ENCODE data around the gene SYTL4.

SYTL4 gene

DNA sequence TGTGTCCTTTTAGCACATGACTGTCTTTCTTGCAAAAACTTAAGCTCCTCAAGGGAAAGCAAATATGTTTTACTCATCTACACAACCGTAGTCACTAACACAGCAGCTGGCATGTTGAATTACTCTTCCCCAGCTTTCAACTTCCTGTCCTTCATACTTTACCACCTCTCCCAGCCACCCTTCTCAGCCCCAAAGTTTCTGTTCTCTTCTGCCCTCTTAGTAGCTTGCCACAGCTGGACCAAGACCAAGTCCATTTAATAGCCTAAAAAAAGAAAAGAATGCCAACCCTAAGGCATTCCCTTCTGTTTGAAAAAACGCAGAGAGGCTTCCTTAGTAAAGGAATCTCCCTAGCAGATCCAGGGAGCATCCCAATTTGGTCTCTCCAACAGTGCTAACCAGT is 51.2 kb downstream of the SYTL4 start:
- WGBS, 2 donors (ENCODE audit: extremely low coverage in 2 of 2, insufficient read length in 2 of 2, insufficient replicate concordance in 1 of 2): no CpG with 5 or more reads among the region's 2 CpGs

DNA sequence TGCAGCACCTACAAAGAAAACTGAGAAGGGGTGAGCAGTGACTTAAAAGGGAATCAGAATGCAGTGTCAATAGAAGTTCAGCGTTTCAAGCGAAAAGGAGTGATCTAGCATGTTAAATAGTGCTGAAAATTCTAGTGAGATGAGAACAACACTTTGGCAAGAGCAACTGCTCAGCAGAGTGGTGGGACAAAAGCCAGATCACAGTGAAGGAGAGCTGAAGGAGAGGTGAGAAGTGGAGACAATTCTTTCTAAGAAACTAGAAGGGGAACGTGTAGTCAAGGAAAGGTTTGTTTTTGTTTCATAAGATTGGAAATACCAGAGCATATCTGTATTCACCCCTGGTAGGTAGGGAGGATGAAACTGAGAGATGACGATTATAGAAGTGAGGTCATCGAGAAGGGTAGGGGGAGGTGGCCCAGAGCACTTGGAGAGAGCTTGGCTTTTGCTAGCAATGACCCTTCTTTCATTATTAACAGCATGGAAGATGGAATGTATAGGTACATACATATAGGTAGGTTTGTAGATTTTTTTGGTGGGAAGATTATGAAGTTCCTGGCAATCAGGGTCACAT is 54.2 kb downstream of the SYTL4 start:
- Histone ChIP-seq H3K4me1 (ENCODE audit: control insufficient read depth in 2 of 2, insufficient read depth in 1 of 2, low read depth in 1 of 2, low read length in 2 of 2) (no peaks in the 10 kb centered on the region), H2BK120ac (ENCODE audit: low read depth, low read length) (no peak overlapping the region), H2AFZ (ENCODE audit: low read length) (no peak overlapping the region), H3K18ac (ENCODE audit: low read length) (no peak overlapping the region), H3K36me3 (replicated peaks in 1 of 2; ENCODE audit: control insufficient read depth in 2 of 2, insufficient read depth in 2 of 2, low read length in 2 of 2) (no peaks in the 10 kb centered on the region), H3K14ac (ENCODE audit: low read length) (no peak overlapping the region), H3K4ac (ENCODE audit: low read length) (no peak overlapping the region), H3K27me3 (ENCODE audit: control insufficient read depth in 3 of 3, insufficient read depth in 3 of 3, low read depth in 1 of 3, low read length in 3 of 3) (peaks cover 0 to 5% (median 0%) of the 10 kb centered on the region in 3 experiments), H4K8ac (ENCODE audit: low read depth, low read length) (no peak overlapping the region), H3K4me2 (ENCODE audit: insufficient read depth, low read length, poor library complexity, severe bottlenecking) (no peak overlapping the region), H3K23ac (ENCODE audit: low read depth, low read length, poor library complexity) (no peak overlapping the region), H2BK15ac (ENCODE audit: low read length) (no peak overlapping the region), H2BK5ac (ENCODE audit: low read length) (no peak overlapping the region), H4K91ac (ENCODE audit: low read depth, low read length, poor library complexity) (no peak overlapping the region), H3K79me1 (ENCODE audit: low read depth, low read length) (no peaks in the 10 kb centered on the region), H2AK5ac (ENCODE audit: low read depth, low read length) (no peak overlapping the region), H3K4me3 (ENCODE audit: low read length in 2 of 2) (no peak overlapping the region), H3K9me3 (replicated peaks in 1 of 2; ENCODE audit: control insufficient read depth in 2 of 2, insufficient read depth in 1 of 2, low read depth in 1 of 2, low read length in 2 of 2) (no peaks in the 10 kb centered on the region), H3K9ac (ENCODE audit: low read depth, low read length, poor library complexity) (no peak overlapping the region), H2BK12ac (ENCODE audit: low read length) (no peak overlapping the region), H3K27ac (replicated peaks; ENCODE audit: low read length) (no peak overlapping the region)
- DNase-seq (ENCODE audit: low spot score): no peak
- WGBS, 2 donors (ENCODE audit: extremely low coverage in 2 of 2, insufficient read length in 2 of 2, insufficient replicate concordance in 1 of 2): no CpG with 5 or more reads among the region's 5 CpGs

More for the DNA sequence above, 51.2 kb downstream of the SYTL4 start:
- Histone ChIP-seq H3K9me3 (replicated peaks in 1 of 2; ENCODE audit: control insufficient read depth in 2 of 2, insufficient read depth in 1 of 2, low read depth in 1 of 2, low read length in 2 of 2) (no peaks in the 10 kb centered on the region), H3K23ac (ENCODE audit: low read depth, low read length, poor library complexity) (no peak overlapping the region), H2AFZ (ENCODE audit: low read length) (no peak overlapping the region), H3K14ac (ENCODE audit: low read length) (no peak overlapping the region), H3K4me2 (ENCODE audit: insufficient read depth, low read length, poor library complexity, severe bottlenecking) (no peak overlapping the region), H2BK15ac (ENCODE audit: low read length) (no peak overlapping the region), H4K8ac (ENCODE audit: low read depth, low read length) (no peak overlapping the region), H3K79me1 (ENCODE audit: low read depth, low read length) (no peaks in the 10 kb centered on the region), H3K9ac (ENCODE audit: low read depth, low read length, poor library complexity) (no peak overlapping the region), H3K4me3 (ENCODE audit: low read length in 2 of 2) (no peak overlapping the region), H3K4ac (ENCODE audit: low read length) (no peak overlapping the region), H3K18ac (ENCODE audit: low read length) (no peak overlapping the region), H4K91ac (ENCODE audit: low read depth, low read length, poor library complexity) (no peak overlapping the region), H2AK5ac (ENCODE audit: low read depth, low read length) (no peak overlapping the region), H3K27ac (replicated peaks; ENCODE audit: low read length) (no peak overlapping the region), H2BK120ac (ENCODE audit: low read depth, low read length) (no peak overlapping the region), H3K27me3 (ENCODE audit: control insufficient read depth in 3 of 3, insufficient read depth in 3 of 3, low read depth in 1 of 3, low read length in 3 of 3) (peaks cover 0 to 5% (median 0%) of the 10 kb centered on the region in 3 experiments), H3K4me1 (ENCODE audit: control insufficient read depth in 2 of 2, insufficient read depth in 1 of 2, low read depth in 1 of 2, low read length in 2 of 2) (no peaks in the 10 kb centered on the region), H2BK12ac (ENCODE audit: low read length) (no peak overlapping the region), H2BK5ac (ENCODE audit: low read length) (no peak overlapping the region), H3K36me3 (replicated peaks in 1 of 2; ENCODE audit: control insufficient read depth in 2 of 2, insufficient read depth in 2 of 2, low read length in 2 of 2) (no peaks in the 10 kb centered on the region)
- DNase-seq (ENCODE audit: low spot score): no peak

DNA sequence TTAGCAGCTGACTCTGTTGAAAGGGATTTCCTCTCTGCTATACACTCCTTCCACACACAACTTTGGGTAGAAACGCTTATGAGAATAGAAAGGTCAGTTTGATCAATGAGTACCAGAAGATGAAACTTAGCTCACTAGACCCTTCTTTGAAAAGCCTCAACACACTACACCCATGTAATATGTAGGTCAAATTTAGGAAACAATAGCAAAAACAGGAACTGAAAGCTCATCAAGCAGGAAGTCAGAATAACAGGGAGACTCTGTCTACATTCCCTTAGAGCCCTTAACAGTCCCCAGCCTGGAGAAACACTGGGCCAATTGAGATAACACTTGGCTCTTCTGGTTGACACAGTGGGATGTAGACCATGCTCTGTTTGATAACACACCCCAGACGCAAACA is 57.2 kb downstream of the SYTL4 start:
- Histone ChIP-seq H4K8ac (ENCODE audit: low read depth, low read length) (no peak overlapping the region), H3K4me1 (ENCODE audit: control insufficient read depth in 2 of 2, insufficient read depth in 1 of 2, low read depth in 1 of 2, low read length in 2 of 2) (no peaks in the 10 kb centered on the region), H2AK5ac (ENCODE audit: low read depth, low read length) (no peak overlapping the region), H2BK12ac (ENCODE audit: low read length) (no peak overlapping the region), H3K27me3 (ENCODE audit: control insufficient read depth in 3 of 3, insufficient read depth in 3 of 3, low read depth in 1 of 3, low read length in 3 of 3) (peaks cover 0 to 3% (median 0%) of the 10 kb centered on the region in 3 experiments), H3K79me1 (ENCODE audit: low read depth, low read length) (no peaks in the 10 kb centered on the region), H3K4me2 (ENCODE audit: insufficient read depth, low read length, poor library complexity, severe bottlenecking) (no peak overlapping the region), H3K14ac (ENCODE audit: low read length) (no peak overlapping the region), H3K23ac (ENCODE audit: low read depth, low read length, poor library complexity) (no peak overlapping the region), H2AFZ (ENCODE audit: low read length) (no peak overlapping the region), H3K9me3 (replicated peaks in 1 of 2; ENCODE audit: control insufficient read depth in 2 of 2, insufficient read depth in 1 of 2, low read depth in 1 of 2, low read length in 2 of 2) (no peaks in the 10 kb centered on the region), H3K4ac (ENCODE audit: low read length) (no peak overlapping the region), H3K27ac (replicated peaks; ENCODE audit: low read length) (no peak overlapping the region), H3K9ac (ENCODE audit: low read depth, low read length, poor library complexity) (no peak overlapping the region), H2BK5ac (ENCODE audit: low read length) (no peak overlapping the region), H2BK120ac (ENCODE audit: low read depth, low read length) (no peak overlapping the region), H4K91ac (ENCODE audit: low read depth, low read length, poor library complexity) (no peak overlapping the region), H2BK15ac (ENCODE audit: low read length) (no peak overlapping the region), H3K18ac (ENCODE audit: low read length) (no peak overlapping the region), H3K4me3 (ENCODE audit: low read length in 2 of 2) (no peak overlapping the region), H3K36me3 (replicated peaks in 1 of 2; ENCODE audit: control insufficient read depth in 2 of 2, insufficient read depth in 2 of 2, low read length in 2 of 2) (no peaks in the 10 kb centered on the region)
- WGBS, 2 donors (ENCODE audit: extremely low coverage in 2 of 2, insufficient read length in 2 of 2, insufficient replicate concordance in 1 of 2): no CpG with 5 or more reads among the region's 2 CpGs
- DNase-seq (ENCODE audit: low spot score): no peak

DNA sequence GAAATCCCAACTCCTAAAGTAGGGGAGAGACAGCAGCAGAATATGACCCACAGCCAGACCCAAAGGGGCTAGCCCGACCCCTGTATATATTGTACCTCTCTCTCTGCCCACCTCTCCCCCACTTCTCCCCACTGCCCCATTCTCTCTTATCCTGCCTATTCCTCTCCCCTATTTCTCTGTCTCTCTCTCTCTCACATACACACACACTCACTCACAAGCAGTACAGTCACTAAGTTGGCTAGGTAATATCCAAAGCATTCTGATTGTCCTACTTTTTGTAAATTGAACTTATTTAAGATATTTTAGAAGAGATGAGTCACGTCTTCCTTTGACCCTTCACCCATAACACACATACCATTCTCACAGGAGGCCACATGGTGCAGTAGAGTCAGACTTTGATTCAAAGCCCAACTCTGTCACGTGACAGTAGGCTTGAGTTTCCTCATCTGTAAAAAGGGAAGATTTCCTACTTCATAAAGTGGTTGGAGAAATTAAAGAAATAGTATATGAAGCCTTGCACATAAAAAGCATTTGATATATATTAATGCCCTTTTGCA is 58.4 kb downstream of the SYTL4 start:
- Histone ChIP-seq H2AFZ (ENCODE audit: low read length) (no peak overlapping the region), H3K27ac (replicated peaks; ENCODE audit: low read length) (no peak overlapping the region), H3K36me3 (replicated peaks in 1 of 2; ENCODE audit: control insufficient read depth in 2 of 2, insufficient read depth in 2 of 2, low read length in 2 of 2) (no peaks in the 10 kb centered on the region), H3K4me2 (ENCODE audit: insufficient read depth, low read length, poor library complexity, severe bottlenecking) (no peak overlapping the region), H3K23ac (ENCODE audit: low read depth, low read length, poor library complexity) (no peak overlapping the region), H3K4ac (ENCODE audit: low read length) (no peak overlapping the region), H3K14ac (ENCODE audit: low read length) (no peak overlapping the region), H3K4me1 (ENCODE audit: control insufficient read depth in 2 of 2, insufficient read depth in 1 of 2, low read depth in 1 of 2, low read length in 2 of 2) (no peaks in the 10 kb centered on the region), H2BK120ac (ENCODE audit: low read depth, low read length) (no peak overlapping the region), H3K4me3 (ENCODE audit: low read length in 2 of 2) (no peak overlapping the region), H2BK15ac (ENCODE audit: low read length) (no peak overlapping the region), H3K9ac (ENCODE audit: low read depth, low read length, poor library complexity) (no peak overlapping the region), H3K79me1 (ENCODE audit: low read depth, low read length) (no peaks in the 10 kb centered on the region), H3K9me3 (replicated peaks in 1 of 2; ENCODE audit: control insufficient read depth in 2 of 2, insufficient read depth in 1 of 2, low read depth in 1 of 2, low read length in 2 of 2) (no peaks in the 10 kb centered on the region), H3K27me3 (ENCODE audit: control insufficient read depth in 3 of 3, insufficient read depth in 3 of 3, low read depth in 1 of 3, low read length in 3 of 3) (peaks cover 0 to 3% (median 0%) of the 10 kb centered on the region in 3 experiments), H2AK5ac (ENCODE audit: low read depth, low read length) (no peak overlapping the region), H2BK12ac (ENCODE audit: low read length) (no peak overlapping the region), H3K18ac (ENCODE audit: low read length) (no peak overlapping the region), H4K8ac (ENCODE audit: low read depth, low read length) (no peak overlapping the region), H2BK5ac (ENCODE audit: low read length) (no peak overlapping the region), H4K91ac (ENCODE audit: low read depth, low read length, poor library complexity) (no peak overlapping the region)
- WGBS, 2 donors (ENCODE audit: extremely low coverage in 2 of 2, insufficient read length in 2 of 2, insufficient replicate concordance in 1 of 2): no CpG with 5 or more reads among the region's 3 CpGs
- DNase-seq (ENCODE audit: low spot score): no peak

Data from neuronal stem cell (in vitro differentiated cells).